Gastrocnemius medialis (tissue), 4 donors: Measurements from ENCODE around the gene CLEC2D.

Experiments used
- CTCF ChIP-seq, 5 experiments: fragments of 450-650 bp in 3 of 5; fragments of 200-600 bp in 2 of 5; sonication (generic) in 2 of 5; IDR thresholded peaks in 4 of 5; conservative IDR thresholded peaks in 1 of 5; 1 replicate in 4 of 5; 2 replicates in 1 of 5; pipeline ENCODE4 v1.5.1; 2016 to 2019; ENCODE audit warnings: antibody characterized with exemption in 5 of 5, mild to moderate bottlenecking in 3 of 5, moderate library complexity in 3 of 5
- POLR2A ChIP-seq, 2 donors: fragments of 450-650 bp; IDR thresholded peaks; one replicate each; pipeline ENCODE4 v1.6.1; 2017; ENCODE audit warnings: antibody characterized with exemption in 2 of 2, mild to moderate bottlenecking in 2 of 2, moderate library complexity in 2 of 2

GRCh38 chr12:9700606-9700956 is 31.1 kb downstream of the CLEC2D start:
- TF ChIP-seq CTCF (IDR thresholded peaks at IDR 0.05 in 4 of 5, conservative IDR thresholded peaks at IDR 0.05 in 1 of 5) (no peak), POLR2A (IDR thresholded peaks at IDR 0.05) (no peak)
